HepG2 (cell line): ENCODE measurements around the gene INA. TPM values are rescaled to one million over a fixed set of nuclear protein-coding genes. Genes with fewer than 3 reads are reported as not detected.

Experiments used
- HNF4A ChIP-seq: sonication (generic); formaldehyde crosslinking; IDR thresholded peaks from 2 replicates; pipeline ENCODE4 v1.4.0; 2020; ENCODE audit warnings: missing genetic modification reagents
- HNRNPH1 ChIP-seq: fragments of 200-400 bp; formaldehyde crosslinking; optimal IDR thresholded peaks from 2 replicates; pipeline ENCODE3; 2017; ENCODE audit warnings: mild to moderate bottlenecking, low read depth, low read length
- PAX8 ChIP-seq: sonication (generic); formaldehyde crosslinking; IDR thresholded peaks from 2 replicates; pipeline ENCODE4 v1.8.0; 2022; ENCODE audit warnings: mild to moderate bottlenecking, missing genetic modification reagents, borderline replicate concordance
- SMAD9 ChIP-seq: sonication (generic); formaldehyde crosslinking; IDR thresholded peaks from 2 replicates; pipeline ENCODE4 v1.5.1; 2020; ENCODE audit warnings: mild to moderate bottlenecking, missing genetic modification reagents
- SPEN ChIP-seq: sonication (generic); formaldehyde crosslinking; IDR thresholded peaks from 2 replicates; pipeline ENCODE4 v1.5.1; 2020; ENCODE audit warnings: low read depth, mild to moderate bottlenecking, missing genetic modification reagents
- STAG1 ChIP-seq: sonication (generic); formaldehyde crosslinking; IDR thresholded peaks from 2 replicates; pipeline ENCODE4 v1.4.0; 2020; ENCODE audit warnings: missing genetic modification reagents
- ZNF543 ChIP-seq: sonication (generic); formaldehyde crosslinking; IDR thresholded peaks from 2 replicates; pipeline ENCODE4 v1.4.0; 2020; ENCODE audit warnings: mild to moderate bottlenecking, missing genetic modification reagents
- polyA plus RNA-seq, 8 experiments: library from polyadenylated mRNA; depleted of rRNA in 3 of 8; stranded (reverse) in 7 of 8; unstranded in 1 of 8; fragments of >200 nt; fragmentation: Illumina TruSeq in 4 of 8; extraction: Trizol in 4 of 8; gene quantifications; 2 replicates each; pipeline versions ENCODE4 v1.2.1 to v1.2.3, GENCODE V29; 2011 to 2016; ENCODE audit warnings: low read depth in 4 of 8, missing spikeins in 1 of 8, mixed read lengths in 1 of 8; ENCODE audit not compliant: insufficient read depth in 1 of 8
- total RNA-seq, 5 experiments: library from RNA; depleted of rRNA; stranded (reverse); fragments of >200 nt; fragmentation: Illumina TruSeq; extraction: Trizol; gene quantifications; 2 replicates each; pipeline ENCODE4 v1.2.3, GENCODE V29; 2016; ENCODE audit warnings: low read depth in 1 of 5
- TF ChIP-seq, protein P1 (sequence below): sonication (generic); formaldehyde crosslinking; conservative IDR thresholded peaks from 2 replicates; pipeline ENCODE4 v1.4.0; 2020; ENCODE audit warnings: mild to moderate bottlenecking, missing genetic modification reagents, moderate library complexity
- TF ChIP-seq, protein P2 (sequence below): sonication (generic); formaldehyde crosslinking; IDR thresholded peaks from 2 replicates; pipeline ENCODE4 v1.4.0; 2020; ENCODE audit warnings: missing genetic modification reagents, borderline replicate concordance
- TF ChIP-seq, protein P3 (sequence below): fragments of 450-650 bp; IDR thresholded peaks from 2 replicates; pipeline ENCODE4 v1.6.1; 2017

INA gene
- total and polyA plus RNA-seq, 2 of the 13 experiments (the other 11 are each of a cell fraction or from before 2014, with no cell fraction given): 0.04 to 0.13 TPM

DNA sequence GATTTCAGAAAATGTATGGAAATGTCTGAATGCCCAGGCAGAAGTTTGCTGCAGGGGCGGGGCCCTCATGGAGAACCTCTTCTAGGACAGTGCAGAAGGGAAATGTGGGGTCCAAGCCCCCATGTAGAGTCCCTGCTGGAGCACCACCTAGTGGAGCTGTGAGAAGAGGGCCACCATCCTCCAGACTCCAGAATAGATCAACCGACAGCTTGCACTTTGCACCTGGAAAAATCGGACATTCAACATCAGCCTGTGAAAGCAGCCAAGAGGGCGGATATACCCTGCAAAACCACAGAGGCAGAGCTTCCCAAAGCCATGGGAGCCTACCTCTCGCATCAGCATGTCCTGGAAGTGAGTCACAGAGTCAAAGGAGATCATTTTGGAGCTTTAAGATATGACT lies 16.9 kb upstream of the INA start (continued):
- TF ChIP-seq, protein P1, sequence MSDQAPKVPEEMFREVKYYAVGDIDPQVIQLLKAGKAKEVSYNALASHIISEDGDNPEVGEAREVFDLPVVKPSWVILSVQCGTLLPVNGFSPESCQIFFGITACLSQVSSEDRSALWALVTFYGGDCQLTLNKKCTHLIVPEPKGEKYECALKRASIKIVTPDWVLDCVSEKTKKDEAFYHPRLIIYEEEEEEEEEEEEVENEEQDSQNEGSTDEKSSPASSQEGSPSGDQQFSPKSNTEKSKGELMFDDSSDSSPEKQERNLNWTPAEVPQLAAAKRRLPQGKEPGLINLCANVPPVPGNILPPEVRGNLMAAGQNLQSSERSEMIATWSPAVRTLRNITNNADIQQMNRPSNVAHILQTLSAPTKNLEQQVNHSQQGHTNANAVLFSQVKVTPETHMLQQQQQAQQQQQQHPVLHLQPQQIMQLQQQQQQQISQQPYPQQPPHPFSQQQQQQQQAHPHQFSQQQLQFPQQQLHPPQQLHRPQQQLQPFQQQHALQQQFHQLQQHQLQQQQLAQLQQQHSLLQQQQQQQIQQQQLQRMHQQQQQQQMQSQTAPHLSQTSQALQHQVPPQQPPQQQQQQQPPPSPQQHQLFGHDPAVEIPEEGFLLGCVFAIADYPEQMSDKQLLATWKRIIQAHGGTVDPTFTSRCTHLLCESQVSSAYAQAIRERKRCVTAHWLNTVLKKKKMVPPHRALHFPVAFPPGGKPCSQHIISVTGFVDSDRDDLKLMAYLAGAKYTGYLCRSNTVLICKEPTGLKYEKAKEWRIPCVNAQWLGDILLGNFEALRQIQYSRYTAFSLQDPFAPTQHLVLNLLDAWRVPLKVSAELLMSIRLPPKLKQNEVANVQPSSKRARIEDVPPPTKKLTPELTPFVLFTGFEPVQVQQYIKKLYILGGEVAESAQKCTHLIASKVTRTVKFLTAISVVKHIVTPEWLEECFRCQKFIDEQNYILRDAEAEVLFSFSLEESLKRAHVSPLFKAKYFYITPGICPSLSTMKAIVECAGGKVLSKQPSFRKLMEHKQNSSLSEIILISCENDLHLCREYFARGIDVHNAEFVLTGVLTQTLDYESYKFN (CRISPR knock-in tag): no peak
- TF ChIP-seq SMAD9 (CRISPR knock-in tag) (no peak), STAG1 (CRISPR knock-in tag) (peak; percentile 23; the same call in 1 of the 2 replicates), PAX8 (CRISPR knock-in tag) (no peak), ZNF543 (no peak), SPEN (CRISPR knock-in tag) (0 out of 2 replicates have a peak, but pooled peaks have one; percentile 30), HNF4A (peak; percentile 45), HNRNPH1 (no peak)
- TF ChIP-seq, protein P2, sequence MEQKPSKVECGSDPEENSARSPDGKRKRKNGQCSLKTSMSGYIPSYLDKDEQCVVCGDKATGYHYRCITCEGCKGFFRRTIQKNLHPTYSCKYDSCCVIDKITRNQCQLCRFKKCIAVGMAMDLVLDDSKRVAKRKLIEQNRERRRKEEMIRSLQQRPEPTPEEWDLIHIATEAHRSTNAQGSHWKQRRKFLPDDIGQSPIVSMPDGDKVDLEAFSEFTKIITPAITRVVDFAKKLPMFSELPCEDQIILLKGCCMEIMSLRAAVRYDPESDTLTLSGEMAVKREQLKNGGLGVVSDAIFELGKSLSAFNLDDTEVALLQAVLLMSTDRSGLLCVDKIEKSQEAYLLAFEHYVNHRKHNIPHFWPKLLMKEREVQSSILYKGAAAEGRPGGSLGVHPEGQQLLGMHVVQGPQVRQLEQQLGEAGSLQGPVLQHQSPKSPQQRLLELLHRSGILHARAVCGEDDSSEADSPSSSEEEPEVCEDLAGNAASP (CRISPR knock-in tag): no peak
- TF ChIP-seq, protein P3, sequence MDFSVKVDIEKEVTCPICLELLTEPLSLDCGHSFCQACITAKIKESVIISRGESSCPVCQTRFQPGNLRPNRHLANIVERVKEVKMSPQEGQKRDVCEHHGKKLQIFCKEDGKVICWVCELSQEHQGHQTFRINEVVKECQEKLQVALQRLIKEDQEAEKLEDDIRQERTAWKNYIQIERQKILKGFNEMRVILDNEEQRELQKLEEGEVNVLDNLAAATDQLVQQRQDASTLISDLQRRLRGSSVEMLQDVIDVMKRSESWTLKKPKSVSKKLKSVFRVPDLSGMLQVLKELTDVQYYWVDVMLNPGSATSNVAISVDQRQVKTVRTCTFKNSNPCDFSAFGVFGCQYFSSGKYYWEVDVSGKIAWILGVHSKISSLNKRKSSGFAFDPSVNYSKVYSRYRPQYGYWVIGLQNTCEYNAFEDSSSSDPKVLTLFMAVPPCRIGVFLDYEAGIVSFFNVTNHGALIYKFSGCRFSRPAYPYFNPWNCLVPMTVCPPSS: no peak
